ENCODE data around the gene ADAM15. TPM values are rescaled to one million over a fixed set of nuclear protein-coding genes. Genes with fewer than 3 reads are reported as not detected.

The ADAM15 gene
- total and polyA plus RNA-seq, 2 donors (not counting 3 experiments of a cell fraction or from before 2014, with no cell fraction given), result 295 to 299 TPM

- Histone ChIP-seq H3K9me3 (replicated peaks; ENCODE audit: control insufficient read depth, insufficient read depth, low read length) (no peaks in the 10 kb centered on the region), H3K4me2 (ENCODE audit: insufficient read depth, low read length) (no peak overlapping the region), H3K4me3 (replicated peaks in 1 of 3; ENCODE audit: insufficient read depth in 1 of 3, low read depth in 1 of 3, low read length in 3 of 3) (no peak overlapping the region), H3K9ac (replicated peaks; ENCODE audit: extremely low read depth, insufficient read depth, low read length) (no peak overlapping the region), H2AFZ (ENCODE audit: low read depth, low read length) (no peak overlapping the region), H3K27ac (ENCODE audit: insufficient read depth, low read depth, low read length) (no peak overlapping the region), H3K4me1 (ENCODE audit: control insufficient read depth, extremely low read depth, insufficient read depth, low read length) (no peaks in the 10 kb centered on the region), H3K79me2 (ENCODE audit: control insufficient read depth, insufficient read depth, low read length) (no peaks in the 10 kb centered on the region), H4K20me1 (replicated peaks; ENCODE audit: control insufficient read depth, extremely low read depth, insufficient read depth, low read length) (no peaks in the 10 kb centered on the region), H3K36me3 (ENCODE audit: control insufficient read depth in 2 of 2, extremely low read depth in 1 of 2, insufficient read depth in 2 of 2, low read length in 2 of 2) (no peaks in the 10 kb centered on the region), H3K9me1 (replicated peaks; ENCODE audit: control insufficient read depth, extremely low read depth, insufficient read depth, low read length) (no peaks in the 10 kb centered on the region), H3K27me3 (ENCODE audit: control insufficient read depth in 2 of 2, insufficient read depth in 2 of 2, low read length in 2 of 2) (no peaks in the 10 kb centered on the region)
- CTCF ChIA-PET, result interaction anchor here (0.7 to 4.2 kb wide), 3 partner anchors 13 to 38 kb away, joined by 3 to 11 read pairs (median 4); no protein-coding TSS in a partner anchor
- FAIRE-seq (no peak), DNase-seq (ENCODE audit: low read depth, low spot score) (no peak)
- dilution Hi-C loops (cut with MboI; ENCODE audit: extremely low pct_ligation_motif_present, low sequenced_read_pairs) (no loop called here), intact Hi-C loops (cut with micrococcal nuclease) (no loop called here)
- POLR2A ChIA-PET, result no interaction called here
- TF ChIP-seq EZH2 (IDR thresholded peaks at IDR 0.05; ENCODE audit: borderline replicate concordance, low read depth, low read length, severe bottlenecking) (no peak), MYC (IDR thresholded peaks at IDR 0.05; ENCODE audit: low read depth, low read length) (no peak), MAX (IDR thresholded peaks at IDR 0.05; ENCODE audit: insufficient read depth, insufficient read length) (no peak), JUN (IDR thresholded peaks at IDR 0.05; ENCODE audit: borderline replicate concordance, insufficient read depth, insufficient read length, low read depth) (no peak), GATA2 (IDR thresholded peaks at IDR 0.05; ENCODE audit: insufficient read depth, insufficient read length, low read depth, low read length) (no peak), FOS (IDR thresholded peaks at IDR 0.05; ENCODE audit: borderline replicate concordance, insufficient read depth, low read length) (no peak), POLR2AphosphoS5 (IDR thresholded peaks at IDR 0.05; ENCODE audit: insufficient read depth, low read depth, low read length) (no peak), POLR2A (IDR thresholded peaks at IDR 0.05; ENCODE audit: low read depth, low read length) (no peak)
- TF ChIP-seq, protein P1, sequence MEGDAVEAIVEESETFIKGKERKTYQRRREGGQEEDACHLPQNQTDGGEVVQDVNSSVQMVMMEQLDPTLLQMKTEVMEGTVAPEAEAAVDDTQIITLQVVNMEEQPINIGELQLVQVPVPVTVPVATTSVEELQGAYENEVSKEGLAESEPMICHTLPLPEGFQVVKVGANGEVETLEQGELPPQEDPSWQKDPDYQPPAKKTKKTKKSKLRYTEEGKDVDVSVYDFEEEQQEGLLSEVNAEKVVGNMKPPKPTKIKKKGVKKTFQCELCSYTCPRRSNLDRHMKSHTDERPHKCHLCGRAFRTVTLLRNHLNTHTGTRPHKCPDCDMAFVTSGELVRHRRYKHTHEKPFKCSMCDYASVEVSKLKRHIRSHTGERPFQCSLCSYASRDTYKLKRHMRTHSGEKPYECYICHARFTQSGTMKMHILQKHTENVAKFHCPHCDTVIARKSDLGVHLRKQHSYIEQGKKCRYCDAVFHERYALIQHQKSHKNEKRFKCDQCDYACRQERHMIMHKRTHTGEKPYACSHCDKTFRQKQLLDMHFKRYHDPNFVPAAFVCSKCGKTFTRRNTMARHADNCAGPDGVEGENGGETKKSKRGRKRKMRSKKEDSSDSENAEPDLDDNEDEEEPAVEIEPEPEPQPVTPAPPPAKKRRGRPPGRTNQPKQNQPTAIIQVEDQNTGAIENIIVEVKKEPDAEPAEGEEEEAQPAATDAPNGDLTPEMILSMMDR (IDR thresholded peaks at IDR 0.05; ENCODE audit: extremely low read depth in 1 of 2, insufficient read depth in 1 of 2, low read depth in 1 of 2, low read length in 2 of 2), result no peak
- BruUV-seq (replicated peaks), result no TSS peak
Observed at GRCh38 chr1:155030243-155030795, 20.8 kb upstream of the ADAM15 start.

Measured in endothelial cell of umbilical vein (primary cell).